Measurements from ENCODE around the gene MYO5C.

DNA sequence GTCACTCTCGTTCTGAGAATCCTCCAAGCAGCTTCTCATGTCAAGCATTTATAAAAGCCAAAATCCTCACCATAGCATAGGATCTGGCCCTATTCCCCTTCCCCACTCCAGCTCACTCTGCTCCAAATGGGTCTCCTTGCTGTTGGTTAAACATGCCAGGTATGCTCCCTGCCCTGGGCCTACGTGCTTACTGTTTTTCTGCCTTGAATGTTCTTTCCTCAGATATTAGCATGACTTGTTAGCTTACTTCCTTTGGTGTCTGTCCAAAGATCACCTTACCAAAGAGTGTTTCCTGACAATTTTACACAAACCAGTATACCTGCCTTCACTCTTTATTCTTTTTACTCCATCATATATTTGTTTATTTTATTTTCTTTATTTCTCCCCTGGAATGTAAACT, 33.1 kb upstream of the MYO5C start:
- TF ChIP-seq, protein P1, sequence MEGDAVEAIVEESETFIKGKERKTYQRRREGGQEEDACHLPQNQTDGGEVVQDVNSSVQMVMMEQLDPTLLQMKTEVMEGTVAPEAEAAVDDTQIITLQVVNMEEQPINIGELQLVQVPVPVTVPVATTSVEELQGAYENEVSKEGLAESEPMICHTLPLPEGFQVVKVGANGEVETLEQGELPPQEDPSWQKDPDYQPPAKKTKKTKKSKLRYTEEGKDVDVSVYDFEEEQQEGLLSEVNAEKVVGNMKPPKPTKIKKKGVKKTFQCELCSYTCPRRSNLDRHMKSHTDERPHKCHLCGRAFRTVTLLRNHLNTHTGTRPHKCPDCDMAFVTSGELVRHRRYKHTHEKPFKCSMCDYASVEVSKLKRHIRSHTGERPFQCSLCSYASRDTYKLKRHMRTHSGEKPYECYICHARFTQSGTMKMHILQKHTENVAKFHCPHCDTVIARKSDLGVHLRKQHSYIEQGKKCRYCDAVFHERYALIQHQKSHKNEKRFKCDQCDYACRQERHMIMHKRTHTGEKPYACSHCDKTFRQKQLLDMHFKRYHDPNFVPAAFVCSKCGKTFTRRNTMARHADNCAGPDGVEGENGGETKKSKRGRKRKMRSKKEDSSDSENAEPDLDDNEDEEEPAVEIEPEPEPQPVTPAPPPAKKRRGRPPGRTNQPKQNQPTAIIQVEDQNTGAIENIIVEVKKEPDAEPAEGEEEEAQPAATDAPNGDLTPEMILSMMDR (IDR thresholded peaks at IDR 0.05): no peak
- TF ChIP-seq EP300 (IDR thresholded peaks at IDR 0.05) (no peak), POLR2AphosphoS5 (IDR thresholded peaks at IDR 0.05) (no peak)

Measured in upper lobe of left lung (tissue), 4 donors.